ENCODE results near the gene IQSEC1.

Gene IQSEC1

DNA sequence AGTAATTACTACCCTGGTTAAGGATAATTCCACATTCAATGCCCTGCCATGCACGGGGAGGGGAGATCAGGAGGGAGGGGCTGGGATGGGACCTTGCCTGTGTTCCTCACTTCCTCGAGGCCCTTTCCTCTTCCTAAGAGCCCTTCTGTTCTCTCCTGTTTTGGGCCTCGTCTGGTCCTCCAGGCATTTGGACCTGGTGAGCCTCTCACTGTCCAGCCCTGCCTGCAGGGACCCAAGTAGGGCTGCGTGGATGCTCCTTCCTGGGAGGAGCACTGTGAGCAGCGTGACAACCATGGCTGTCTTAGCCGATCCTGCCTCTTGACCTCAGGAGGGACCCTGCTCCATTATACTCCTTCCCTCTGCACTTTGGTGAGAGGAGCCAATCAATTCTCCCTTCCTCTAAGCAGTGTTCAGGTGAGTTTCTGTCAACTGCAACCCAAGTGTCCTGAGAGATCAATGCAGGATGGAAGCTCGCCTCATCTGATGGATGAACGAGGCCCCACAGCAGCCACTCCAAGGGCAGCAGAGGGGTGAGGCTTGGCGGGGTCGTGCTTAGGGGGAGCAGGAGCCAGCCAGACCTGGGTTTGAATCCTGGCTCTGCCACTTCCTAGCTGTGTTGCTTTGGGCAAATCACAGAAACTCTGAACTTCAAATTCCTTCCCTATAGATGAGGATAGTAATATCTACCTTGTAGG is 92.5 kb downstream of the IQSEC1 start:
- FAIRE-seq, result no peak

DNA sequence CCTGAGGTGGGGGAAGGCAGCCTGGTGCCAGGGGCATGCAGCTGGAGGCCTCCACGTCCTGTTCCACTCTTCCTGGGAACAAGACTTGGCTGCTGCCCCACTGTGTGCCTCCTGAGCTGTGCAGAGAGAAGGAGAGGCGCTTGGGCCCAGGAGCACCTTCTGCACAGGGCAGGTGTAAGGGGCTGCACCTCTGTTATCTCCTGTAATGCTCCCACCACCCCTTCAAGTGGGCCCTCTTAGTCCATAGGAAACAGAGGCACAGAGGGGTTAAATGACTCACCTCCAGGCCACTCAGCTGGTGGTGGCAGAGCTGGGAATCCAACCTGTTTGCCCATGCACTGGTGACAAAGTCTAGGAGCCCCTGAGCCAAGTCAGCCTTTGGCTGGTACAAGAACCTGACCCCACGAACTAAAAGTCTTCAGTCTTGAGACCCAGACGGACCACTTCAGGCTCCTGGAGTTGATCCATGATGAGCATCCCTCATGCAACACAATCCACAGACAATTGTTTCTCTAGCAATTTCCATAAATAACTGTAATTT is 93.2 kb downstream of the IQSEC1 start:
- no peak for FAIRE-seq

DNA sequence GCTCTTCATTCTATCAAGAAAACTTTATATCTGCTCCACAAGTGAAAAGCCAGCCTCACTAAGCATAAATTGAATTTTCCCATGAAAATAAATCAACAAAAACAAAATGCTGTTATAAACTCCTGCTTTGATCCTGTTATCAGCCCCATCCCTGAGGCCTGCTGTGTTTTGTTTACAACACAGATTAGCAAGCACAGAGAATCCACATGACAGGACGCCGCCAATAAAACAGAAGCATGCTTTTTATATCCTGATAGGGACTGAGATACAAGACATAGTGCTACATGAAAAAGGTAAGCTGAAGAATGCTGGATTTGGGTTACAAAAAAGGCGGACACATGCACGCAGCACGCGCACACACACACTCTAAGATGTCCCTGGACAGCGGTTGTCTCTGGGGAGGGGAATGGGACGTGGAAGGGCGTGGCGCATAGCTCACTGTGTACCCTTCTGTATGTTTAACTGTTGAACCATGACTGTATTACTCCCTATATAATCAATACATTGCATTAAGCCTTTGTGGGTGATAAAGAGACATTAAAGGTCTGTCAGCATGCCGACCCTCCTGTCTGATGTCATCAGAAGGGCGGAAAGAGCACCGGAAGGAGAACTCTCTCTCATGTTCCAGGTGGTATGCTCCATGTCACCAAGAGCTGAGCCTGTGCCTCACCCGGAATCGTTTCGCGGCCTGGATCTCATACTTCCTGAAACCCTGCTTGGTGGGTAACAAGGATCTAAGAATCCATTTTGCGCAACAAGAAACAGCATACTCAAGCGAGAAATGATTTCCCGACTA is 93.9 kb downstream of the IQSEC1 start:
- FAIRE-seq, result no peak

DNA sequence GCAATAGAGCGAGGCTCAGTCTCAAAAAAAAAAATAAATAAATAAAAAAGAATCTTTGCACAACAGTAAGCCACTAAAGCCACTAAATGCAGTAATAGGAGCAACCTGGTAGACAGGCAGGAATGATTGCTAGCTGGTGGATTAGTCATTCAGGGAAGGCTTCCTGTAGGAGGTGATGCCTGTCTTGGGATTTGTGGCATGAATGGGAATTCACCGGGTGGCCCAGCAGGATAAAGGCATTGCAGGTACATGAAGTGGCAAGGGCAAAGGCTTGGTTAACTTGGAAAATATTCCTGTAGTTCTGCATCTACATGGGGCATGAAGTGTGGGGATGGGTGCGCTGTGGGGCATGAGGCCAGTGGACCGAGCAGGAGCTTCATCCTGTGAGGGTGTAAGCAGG is 94.5 kb downstream of the IQSEC1 start:
- FAIRE-seq, result no peak

DNA sequence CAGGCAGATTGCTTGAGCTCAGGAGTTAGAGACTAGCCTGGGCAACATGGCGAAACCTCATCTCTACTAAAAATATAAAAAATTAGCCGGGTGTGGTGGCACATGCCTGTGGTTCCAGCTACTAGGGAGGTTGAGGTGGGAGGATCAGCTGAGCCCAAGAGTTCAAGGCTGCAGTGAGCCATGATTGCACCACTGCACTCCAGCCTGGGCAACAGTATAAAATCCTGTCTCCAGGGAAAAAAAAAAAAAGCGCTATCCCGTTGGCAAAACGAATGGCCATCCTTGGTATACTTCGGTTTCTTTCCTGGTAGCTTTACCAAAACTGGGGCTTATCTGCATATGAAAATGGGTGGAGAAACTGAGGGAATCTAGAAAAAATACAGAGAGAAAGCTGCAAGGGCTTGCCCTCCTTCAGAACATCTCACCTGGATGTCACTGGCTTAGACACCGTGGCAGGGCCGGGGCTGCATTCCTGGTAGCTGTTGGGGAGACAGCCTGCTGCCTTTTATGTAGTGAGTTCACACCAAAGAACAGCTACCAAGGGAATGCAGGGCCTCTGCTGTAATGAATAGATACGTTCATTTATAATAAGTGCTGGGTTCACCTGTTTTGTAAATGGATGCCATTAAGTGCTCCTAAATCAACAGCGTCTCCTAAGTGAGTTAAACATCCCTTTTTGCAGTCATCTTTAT is 96.0 kb downstream of the IQSEC1 start:
- no peak for FAIRE-seq

DNA sequence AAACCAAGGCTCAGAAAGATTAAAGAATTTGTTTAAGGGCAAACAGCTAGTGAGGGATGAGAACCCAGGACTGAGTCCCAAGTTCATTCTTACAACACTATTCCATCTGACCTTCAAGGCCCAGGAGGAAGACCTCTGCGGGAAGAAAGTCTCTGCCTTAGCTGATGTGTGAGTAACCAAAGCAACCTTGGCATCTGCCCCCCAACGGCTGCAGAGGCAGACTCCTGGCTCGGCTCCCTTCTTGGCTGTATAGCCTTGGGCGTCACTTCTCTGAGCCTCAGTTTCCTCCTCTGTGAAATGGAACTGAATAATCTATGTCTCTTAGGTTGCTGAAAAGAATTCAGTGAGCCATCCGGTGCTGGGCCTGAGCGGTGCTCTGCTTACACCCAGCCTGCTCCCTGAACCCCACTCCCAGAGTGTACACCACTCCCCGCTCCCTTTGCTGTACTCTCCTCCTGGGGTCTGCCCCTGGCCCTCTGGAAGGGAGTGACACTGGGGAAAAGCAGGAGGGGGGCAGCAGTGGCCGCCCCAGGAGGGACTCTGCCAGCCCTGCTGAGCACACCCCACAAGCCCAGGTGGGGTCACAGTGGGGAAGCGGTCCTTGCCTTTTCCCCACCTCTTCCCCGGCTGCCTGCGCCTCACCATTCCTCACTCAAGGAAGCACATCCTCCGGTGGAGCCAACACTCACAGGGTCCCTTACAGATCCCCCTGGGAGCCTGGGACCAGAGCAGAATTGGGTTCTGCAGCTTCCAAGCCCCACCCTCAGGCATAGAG is 97.3 kb downstream of the IQSEC1 start:
- FAIRE-seq, result no peak

DNA sequence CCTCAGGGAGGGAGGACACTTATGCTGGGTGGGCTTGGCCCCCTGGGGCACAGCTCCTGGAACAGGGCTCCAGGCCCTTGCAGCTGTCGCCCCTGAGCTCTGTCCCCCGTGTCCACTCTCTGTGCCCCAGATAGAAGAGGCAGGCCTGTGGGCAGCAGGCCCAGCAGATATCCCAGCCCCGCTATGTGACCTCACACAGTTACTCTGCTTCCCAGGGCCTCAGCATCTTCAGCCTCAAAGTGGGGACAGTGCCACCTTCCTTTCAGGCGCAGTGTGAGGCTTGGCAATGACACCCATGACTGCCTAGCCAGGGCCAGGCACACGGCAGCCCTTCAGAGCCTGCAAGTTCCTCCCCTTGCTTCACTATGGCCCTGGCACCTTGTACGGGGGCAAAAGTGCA is 98.4 kb downstream of the IQSEC1 start:
- FAIRE-seq, result no peak

DNA sequence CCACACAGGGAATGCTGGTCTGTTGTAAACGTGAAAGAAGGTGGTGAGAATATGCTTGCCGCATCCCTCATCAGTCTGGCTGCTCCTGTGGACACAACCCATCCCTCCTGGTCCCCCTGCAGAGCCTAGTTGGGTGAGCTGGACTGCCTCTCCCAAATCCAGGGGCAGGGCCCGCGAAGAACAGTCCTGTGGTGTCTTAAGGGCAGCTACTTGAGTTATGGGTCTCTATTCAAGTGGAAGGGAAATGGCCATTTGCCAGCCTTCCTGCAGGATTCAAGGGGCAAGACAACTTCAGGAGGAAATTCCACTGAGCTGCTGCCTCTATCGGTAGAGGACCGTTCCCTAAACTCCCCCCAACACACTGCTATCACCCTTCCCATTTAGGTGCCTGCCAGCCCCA is 98.9 kb downstream of the IQSEC1 start:
- no peak for FAIRE-seq

DNA sequence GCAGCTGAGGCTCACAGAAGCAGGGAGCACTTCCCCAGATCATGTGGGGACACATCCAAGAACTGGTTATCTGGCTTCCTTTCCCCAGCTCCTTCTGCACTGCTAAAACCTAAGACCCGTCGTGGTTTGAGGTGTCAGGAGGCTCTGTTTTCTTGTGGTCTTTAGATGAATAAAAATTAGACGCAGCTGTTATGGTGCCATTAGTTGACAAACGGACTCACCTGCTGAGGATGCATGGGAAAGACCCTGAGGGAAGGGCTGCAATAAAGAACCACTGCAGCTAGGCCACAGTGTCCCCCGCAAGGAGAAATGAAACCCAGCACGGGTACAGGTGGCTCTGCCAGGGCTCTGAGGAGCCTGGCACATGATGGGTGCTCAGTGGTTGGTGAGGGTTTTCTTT is 99.4 kb downstream of the IQSEC1 start:
- no peak for FAIRE-seq

DNA sequence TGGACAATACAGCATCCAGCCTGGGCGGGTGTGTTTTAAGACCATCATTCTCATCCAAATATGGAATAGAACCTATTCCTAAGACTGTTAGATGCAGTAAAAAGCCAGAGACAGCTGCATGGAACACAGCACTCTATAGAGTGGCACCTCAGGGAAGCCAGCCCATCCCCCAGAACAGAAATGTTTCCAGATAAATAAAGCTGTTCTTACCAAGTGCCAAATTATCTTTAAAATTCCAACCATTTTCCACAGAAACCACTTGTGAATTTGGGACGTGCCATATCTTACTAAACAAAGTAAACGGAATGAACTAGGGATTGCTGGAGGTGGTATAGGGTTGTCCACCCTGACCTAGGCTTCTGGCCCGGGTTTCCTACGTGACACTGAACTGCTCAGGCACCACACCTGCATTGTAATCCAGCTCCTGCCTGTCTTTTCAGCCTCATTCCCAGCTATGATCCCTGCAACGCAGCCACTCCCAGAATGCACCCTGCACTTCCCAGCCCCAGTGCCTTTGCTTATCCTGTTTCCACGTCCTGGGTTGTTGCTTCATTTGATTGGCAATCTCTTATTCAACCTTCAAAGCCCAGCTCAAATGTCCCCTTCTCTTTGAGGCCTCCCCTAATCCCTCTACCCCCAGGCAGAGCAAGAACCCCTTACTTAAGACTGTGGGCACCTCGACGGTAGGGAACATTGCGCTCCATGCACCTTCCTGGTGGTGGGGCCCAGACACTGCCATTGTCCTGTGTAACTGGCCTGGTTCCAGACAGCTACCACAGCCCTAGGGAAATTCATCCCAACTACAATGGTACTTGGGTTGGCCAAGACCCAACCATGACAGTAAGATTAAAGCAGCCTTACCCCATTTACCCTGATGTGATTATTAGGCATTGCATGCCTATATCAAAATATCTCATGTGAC is 100.2 kb downstream of the IQSEC1 start:
- no peak for FAIRE-seq

DNA sequence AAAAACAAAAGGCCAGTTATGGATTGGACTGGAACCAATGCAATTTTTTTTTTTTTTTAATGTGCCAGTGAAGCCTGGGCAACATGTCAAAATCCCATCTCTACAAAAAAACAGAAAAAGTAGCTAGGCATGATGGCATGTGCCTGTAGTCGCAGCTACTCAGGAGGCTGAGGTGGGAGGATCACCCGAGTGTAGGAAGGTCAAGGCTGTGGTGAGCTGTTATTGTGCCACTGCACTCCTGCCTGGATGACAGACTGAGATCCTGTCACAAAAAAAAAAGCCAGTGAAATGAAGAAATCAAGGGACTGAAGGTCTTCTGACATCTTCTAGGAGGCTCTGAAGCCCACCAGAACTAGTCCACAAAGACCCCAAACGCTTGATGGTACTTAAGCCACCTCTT is 101.2 kb downstream of the IQSEC1 start:
- no peak for FAIRE-seq

DNA sequence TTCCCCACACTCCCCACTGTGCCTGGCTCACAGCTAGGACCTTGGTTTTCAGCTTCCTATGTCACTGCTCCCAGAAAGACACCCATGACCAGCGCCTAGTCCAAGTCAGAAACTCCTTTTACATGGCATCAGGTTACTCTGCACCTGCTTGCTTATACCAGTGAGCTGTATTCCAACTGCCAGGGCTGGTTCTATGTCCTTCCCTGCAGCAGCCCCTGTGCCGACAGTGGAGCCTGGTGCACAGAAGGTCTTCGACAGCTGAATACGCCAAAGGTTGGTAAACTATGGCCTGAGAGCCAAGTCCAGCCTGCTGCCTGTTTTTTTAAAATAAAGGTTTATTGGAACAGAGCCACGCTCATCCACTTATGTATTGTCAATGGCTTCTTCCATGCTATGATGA is 102.5 kb downstream of the IQSEC1 start:
- no peak for FAIRE-seq

DNA sequence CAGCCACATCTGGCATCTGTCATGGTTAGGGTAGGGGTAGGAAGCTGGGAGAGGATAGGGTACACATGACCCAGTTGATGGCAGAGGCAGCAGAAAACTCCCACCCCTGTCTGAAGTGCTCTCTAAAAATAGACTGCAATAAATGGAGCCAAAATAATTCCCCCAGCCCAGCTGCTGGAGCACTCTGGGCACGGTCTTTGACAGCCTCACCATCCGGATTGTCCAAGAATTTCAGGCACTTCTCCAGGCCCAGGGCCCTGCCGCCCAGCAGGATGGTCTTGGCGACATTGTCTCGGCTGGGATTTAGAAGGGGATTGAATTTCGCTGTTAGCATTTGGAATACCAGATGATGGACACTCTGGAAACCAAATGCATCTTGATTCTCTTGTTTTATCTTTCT is 103.7 kb downstream of the IQSEC1 start:
- no peak for FAIRE-seq

DNA sequence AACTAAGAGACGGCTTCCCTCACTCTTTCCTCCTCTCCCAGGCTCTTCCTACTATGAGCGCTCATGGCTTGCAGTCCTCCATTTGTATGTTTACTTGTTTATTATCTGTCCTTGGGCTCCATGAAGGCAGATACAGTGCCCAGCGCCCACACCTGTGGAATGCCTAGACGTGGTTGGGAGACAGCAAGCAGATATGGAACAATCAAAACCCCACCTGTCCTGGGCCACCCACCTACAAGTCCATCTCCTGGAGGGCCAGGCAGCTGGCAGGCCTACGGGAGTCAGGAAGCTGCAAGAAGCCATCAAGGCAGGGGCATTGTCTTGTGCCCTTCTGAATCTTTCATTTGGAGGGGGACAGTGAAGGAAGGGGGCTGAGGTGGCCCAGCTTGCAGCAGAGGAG is 104.7 kb downstream of the IQSEC1 start:
- FAIRE-seq, result no peak

DNA sequence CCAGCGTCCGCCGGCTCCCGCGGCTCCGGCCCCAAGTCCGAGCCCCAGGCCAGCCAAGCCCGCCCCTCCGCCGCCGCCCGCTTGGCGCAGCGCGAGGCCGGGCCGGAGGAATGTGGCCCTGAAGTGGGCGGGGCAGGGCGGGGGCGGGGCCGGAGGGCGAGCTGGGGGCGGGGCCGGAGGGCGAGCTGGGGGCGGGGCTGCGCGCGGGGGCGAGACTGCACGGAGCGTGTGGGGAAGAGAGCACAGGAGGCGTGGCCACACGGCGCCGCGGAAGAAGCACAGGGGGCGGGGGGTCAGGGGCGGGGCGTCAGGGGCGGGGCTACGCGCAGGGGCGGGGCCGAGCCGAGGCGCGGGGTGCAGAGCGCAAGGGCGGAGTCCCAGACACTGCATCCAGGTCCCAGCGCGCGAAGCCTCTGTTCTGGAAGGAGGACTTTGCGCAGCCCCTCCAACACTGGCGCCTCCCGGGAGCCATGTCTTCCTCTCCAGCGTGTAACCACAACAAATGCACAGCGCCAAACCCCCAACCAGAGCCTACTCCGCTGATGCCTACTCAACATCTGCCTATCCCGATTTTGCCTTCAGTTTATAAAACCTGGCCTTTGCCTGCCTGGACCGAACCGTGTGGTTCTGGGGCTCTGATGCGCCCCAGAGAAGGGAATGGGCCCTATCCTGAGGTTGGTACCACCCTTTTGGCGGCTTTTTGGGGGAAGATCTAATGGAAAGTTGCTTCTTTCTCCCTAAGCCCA is 105.5 kb downstream of the IQSEC1 start:
- FAIRE-seq, result no peak

DNA sequence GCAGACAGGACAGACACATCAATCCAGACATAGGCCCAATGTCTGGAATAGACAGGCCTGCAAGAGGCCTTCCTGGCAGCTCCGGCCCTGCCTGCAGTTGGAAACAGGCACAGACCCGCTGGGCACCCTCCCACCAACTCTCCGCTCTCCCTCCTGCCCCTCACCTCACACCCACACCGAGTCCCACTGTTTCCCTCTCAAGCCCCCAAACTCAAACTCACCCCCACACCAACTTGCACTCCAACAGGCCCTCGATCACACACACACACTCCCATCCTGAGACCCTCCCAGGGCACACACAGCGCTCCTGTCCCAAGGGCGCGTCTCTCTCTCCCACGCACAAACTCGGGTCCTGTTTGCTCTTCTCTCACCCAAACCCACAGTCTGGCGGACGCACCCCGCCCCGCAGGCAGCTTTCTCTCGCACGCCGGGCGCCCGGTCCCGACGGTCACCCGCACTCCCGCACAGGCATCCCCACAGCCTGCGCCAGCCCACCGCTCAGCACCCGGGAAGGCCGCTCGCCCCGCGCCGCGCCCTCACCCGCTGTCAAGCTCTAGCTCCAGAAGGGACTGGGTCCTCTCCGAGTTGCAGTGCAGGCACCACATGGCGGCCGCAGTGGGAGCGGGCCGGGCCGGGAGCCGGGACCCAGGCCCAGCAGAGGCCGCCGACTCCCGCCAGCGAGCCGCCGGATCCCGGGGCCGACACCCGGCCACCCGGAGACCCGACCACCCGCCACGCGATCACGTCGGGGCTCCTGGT is 106.2 kb downstream of the IQSEC1 start:
- no peak for FAIRE-seq

DNA sequence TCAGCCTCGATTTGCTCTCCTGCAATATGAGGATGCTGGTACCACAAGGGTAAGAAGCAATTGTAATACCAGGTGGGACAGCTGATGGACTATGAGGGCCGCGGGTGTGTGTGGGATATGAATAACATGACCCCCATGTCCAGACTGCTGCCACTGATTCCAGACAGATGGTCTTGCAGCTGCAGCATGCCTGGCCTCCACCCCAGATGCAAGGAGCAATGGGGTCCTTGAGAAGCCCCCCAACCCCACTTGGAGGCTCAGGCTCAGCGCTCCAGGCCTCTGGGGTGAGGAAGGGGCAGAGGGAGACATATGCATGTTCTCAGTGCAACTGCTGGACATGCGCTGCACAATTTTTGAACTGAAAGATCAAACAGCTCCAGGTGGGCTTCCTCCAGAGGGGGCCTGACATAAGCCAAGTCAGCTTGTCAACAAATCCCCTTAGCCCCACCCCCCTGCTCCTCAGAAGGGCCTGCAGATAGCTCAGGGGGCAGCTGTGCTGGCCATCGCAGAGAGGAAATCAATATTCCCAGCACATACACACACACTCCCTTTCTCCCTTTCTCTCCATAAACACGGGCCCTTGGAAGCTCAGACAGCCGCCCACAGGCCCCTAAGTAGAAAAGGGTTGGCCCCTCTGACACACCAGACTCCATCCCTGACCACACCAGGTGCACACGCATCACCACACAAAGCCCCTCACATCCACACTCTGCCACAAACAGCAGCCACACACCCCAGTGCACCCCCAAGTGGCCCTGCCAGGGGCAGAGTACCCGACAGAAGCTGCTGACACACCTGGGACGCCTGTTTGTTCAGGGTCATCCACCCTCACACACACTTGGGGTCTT is 107.0 kb downstream of the IQSEC1 start:
- no peak for FAIRE-seq

DNA sequence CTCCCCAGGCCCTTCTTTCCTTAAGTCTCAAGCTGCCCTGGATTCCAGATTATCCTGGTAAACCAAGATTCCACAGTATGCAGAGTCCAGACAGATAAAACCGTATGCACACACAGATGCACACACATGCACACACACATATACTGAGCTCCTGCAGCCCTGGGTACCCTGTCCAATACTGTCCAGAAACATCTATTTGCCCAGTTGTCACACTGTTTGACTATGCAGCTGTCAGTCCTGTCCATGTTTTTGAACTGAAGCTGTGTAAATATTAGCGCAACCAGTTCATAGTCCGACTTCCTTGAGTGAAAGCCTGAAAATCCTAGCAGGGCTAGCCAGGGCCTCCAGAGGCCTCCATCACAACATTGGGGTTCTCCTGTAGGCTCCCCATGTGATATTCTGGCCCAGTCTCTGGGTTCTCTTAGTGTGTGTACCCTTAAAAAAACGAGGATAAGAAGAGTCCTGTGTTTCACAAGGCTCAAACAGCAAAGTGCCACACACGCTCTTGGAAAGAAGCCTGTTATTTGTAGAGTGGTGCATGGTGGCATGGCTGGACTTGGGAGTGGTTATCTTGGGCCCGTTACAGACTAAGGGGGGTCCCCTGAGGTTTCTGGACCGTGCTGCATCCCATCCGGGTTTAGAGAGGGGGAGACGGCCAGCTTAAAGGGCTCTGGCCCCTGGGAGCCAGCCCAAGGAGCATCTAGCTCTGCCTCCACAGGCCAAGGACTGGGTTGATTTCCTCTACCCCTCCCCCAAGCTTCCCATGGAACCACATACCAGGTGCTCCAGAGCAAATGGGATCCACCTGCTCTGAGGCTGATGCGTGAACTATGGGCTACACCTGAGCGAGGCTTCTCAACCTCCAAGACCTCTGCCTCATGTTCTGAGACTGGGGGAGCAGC is 108.3 kb downstream of the IQSEC1 start:
- FAIRE-seq, result no peak

All from A204.1 (cell line).